ENCODE measurements around the gene RAD50. TPM values are rescaled to one million over a fixed set of nuclear protein-coding genes. Genes with fewer than 3 reads are reported as not detected.
"Not testable (repeated sequence)": the region's sequence is repeated elsewhere in the genome, so short reads cannot be mapped to it uniquely, and the experiment has no call there.

Gene RAD50
- total RNA-seq, result 31.5 TPM

DNA sequence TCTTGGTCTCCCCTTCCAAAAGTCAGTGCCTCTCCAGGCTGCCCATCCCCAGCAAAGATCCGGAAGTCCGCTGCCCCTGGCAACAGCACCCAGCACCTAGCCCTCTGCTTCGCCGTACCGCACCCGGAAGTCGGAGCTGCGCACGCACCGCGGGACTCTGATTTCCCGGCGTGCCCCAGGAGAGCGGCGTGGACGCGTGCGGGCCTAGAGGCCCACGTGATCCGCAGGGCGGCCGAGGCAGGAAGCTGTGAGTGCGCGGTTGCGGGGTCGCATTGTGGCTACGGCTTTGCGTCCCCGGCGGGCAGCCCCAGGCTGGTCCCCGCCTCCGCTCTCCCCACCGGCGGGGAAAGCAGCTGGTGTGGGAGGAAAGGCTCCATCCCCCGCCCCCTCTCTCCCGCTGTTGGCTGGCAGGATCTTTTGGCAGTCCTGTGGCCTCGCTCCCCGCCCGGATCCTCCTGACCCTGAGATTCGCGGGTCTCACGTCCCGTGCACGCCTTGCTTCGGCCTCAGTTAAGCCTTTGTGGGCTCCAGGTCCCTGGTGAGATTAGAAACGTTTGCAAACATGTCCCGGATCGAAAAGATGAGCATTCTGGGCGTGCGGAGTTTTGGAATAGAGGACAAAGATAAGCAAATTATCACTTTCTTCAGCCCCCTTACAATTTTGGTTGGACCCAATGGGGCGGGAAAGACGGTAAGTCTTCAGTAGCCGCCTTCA is at the start of gene RAD50:
Gene RAD50, plus strand, starts transcription at position 215 of the 715 bp plus-strand sequence. Its CDS starts 348 bp downstream, at position 563.
- peak; percentile 99 for ATAC-seq
- peak; percentile 95 for DNase-seq (ENCODE audit: low spot score)
- intact Hi-C loops (cut with DNase I), result no loop called here

- intact Hi-C loops (cut with DNase I), result no loop called here
- ATAC-seq (no peak), DNase-seq (ENCODE audit: low spot score) (no peak)
Observed at GRCh38 chr5:132510076-132510475, 46.7 kb upstream of the RAD50 start.

- ATAC-seq; intact Hi-C loops (cut with DNase I); DNase-seq (ENCODE audit: low spot score): not testable (repeated sequence)
Observed at GRCh38 chr5:132513618-132514336, 43.0 kb upstream of the RAD50 start.

DNA sequence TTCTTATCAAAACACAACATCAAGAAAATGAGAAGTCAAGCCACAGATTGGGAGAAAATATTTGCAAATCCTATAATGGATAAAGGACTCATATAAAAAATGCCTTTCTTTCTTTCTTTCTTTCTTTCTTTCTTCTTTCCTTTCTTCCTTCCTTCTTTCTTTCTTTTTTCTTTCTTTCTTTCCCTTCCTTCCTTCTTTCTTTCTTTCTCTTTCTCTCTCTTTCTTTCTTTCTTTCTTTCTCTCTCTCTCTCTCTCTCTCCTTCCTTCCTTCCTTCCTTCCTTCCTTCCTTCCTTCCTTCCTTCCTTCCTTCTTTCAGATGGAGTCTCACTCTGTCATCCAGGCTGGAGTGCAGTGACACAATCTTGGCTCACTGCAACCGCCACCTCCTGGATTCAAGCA is 34.7 kb upstream of the RAD50 start:
- DNase-seq (ENCODE audit: low spot score); ATAC-seq; intact Hi-C loops (cut with DNase I): not testable (repeated sequence)

- not testable (repeated sequence) for ATAC-seq; DNase-seq (ENCODE audit: low spot score)
Observed at GRCh38 chr5:132524877-132525276, 31.9 kb upstream of the RAD50 start.

GRCh38 chr5:132525299-132525724 is 31.5 kb upstream of the RAD50 start:
- DNase-seq (ENCODE audit: low spot score) (no peak), ATAC-seq (no peak)
- intact Hi-C loops (cut with DNase I), result no loop called here

More at GRCh38 chr5:132524877-132525276, 31.9 kb upstream of the RAD50 start:
- intact Hi-C loops (cut with DNase I), result not testable (repeated sequence)

DNA sequence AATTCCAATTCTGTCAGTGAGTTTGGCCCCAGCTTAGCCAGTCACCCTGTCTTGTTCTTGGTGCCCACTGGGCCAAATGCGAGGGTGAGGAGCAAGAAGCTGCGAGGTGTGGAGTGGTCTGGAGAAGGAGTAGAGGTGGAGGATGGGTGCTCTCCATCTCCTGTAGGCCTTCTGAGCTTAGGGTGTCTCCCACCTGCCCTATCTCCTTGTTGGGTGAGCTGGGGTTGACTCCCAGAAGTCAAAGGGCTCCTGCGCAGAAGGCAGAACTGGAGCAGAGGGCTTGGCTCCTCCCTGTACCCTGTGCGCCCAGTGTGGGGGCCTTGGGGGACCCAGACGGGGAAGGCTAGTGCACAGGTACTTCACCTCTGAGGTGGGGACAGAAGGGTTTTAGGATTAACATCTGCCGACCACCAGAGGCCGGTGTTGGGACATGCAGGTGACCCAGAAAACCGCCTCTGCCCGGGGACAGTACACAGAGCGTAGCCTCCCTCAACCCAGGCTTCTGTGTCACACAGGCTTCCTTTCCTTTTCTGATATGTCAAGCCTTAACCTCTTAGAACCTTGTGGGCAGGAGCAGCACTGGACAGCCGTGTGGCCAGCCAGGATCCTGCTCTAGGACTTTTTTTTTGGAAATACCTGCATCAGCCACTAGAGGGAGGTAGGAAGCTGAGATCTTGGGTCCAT is 30.3 kb upstream of the RAD50 start:
- intact Hi-C loops (cut with DNase I), result no loop called here
- ATAC-seq (peak; percentile 79), DNase-seq (ENCODE audit: low spot score) (no peak)

DNA sequence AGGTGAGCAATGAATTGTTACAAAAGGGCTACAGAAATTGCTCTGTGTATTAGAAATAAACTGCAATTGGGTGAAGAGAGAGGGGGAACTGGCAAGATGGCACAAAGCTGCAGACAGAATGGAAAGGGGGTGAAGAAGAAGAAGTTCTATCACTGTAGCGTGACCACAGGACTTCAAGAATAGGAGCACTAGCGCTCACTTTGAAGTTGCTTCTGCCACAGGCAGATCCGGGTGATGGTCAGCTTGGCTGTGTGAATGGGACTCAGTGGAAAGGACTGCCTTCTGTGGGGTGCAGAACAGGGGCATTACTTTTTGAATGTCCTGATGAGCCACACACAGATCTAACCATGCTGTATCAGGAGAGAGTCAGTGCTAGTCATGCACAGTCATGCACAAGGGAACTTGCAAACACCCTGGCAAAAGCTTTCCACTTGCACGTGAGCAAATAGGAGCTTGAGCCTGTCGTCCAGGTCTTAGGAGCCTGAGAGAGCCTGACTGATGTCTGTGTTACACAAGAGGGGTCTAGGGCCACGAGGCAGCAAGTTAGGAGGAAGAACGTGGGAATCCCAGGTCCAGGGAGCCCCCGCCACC is 29.7 kb upstream of the RAD50 start:
- no peak for ATAC-seq
- no peak for DNase-seq (ENCODE audit: low spot score)
- intact Hi-C loops (cut with DNase I), result no loop called here

DNA sequence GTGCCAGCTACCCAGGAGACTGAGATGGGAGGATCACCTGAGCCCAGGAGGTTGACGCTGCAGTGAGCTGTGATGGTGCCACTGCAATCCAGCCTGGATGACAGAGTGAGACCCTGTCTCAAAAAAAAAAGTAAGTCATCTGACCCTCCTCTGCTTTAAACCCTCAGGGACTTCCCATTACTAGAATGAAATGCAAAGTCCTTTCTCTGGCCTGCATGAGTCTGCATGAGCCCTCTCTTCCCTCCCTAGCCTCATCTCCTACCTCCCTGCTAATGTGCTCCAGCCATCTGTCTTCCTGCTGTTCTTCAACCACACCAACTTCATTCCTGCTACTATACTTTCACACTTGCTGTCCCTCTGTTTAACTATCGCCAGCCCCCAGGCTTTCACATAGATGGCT is 28.8 kb upstream of the RAD50 start:
- intact Hi-C loops (cut with DNase I), result no loop called here
- DNase-seq (ENCODE audit: low spot score), result no peak
- no peak for ATAC-seq

- ATAC-seq, result no peak
- intact Hi-C loops (cut with DNase I), result no loop called here
- DNase-seq (ENCODE audit: low spot score), result no peak
Observed at GRCh38 chr5:132528866-132529634, 27.7 kb upstream of the RAD50 start.

- ATAC-seq, result no peak
- intact Hi-C loops (cut with DNase I), result no loop called here
- DNase-seq (ENCODE audit: low spot score), result no peak
Observed at GRCh38 chr5:132530946-132531345, 25.8 kb upstream of the RAD50 start.

DNA sequence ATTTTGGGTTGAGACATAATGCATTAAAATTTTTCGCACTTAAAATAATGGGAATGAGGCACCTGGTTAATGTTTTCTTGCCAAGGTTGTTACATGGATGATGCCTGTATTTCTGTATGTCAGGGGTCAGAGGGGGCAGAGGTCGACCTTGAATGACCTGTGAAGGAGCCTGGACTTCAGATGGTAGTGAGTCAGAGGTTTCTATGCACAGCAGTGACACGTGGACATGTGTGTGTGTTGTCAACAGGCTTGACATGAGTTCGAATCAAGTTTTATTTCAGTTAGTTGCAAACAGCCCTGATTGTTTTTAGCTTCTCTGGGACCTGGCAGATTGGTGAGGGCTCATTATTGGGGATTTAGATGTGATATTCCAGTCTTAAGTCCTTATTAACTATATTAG is 17.1 kb upstream of the RAD50 start:
- ATAC-seq (no peak), DNase-seq (ENCODE audit: low spot score) (no peak)
- intact Hi-C loops (cut with DNase I), result no loop called here

GRCh38 chr5:132540149-132540548 is 16.6 kb upstream of the RAD50 start:
- no peak for ATAC-seq
- intact Hi-C loops (cut with DNase I), result no loop called here
- no peak for DNase-seq (ENCODE audit: low spot score)

DNA sequence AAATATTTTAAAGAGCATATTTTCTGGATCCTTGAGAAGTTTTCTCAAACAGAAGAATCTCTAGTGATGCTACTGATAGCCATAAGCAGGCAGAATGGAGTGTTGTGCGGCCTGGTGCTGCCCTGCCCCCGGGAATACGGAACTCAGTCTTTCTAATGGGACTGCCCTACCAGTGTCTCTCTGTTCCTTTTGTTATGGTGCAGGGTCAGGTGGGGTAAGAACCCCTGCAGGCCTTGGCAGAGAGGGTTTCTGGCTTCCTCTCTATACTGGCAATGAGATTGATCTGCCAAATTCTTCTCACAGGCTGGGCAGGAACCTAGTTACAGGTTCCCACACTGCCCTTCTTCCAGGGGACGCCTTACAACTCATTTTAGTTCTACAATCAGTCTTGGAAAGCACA is 16.0 kb upstream of the RAD50 start:
- no peak for ATAC-seq
- intact Hi-C loops (cut with DNase I), result no loop called here

DNA sequence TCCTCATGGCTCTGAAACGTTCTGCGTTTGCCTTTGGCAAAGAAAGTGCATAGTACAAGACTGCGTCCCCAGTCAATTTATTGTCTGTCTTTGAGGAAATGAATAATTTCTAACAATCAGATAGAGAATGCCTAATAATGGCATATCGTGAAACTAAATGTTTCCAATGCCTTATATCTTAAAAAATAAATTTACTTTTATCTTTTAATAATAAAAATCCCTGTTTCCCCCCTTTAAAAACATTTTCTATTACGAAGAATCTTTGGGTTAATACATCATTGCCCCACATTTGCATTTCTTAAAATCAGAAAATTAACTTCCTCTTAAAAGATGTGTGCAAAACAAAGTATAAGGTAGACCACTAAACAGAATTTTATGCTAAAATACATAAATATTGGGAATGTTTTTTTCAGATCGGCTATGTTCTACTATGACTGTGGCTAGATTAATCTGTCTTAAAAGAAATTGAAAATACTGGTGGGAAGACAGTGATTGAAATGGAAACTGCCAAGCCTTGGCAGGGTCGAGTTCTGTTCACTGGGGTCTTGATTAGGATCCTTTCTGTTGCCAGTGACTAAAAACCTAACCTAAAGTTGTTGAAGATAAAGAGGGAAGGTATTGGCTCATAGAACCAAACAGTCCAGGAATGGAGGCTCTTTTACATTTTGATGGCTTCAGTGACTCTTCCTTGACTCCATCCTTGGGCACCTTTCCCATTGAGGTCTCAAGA is 13.1 kb upstream of the RAD50 start, which contains the start of gene IL5:
Gene IL5, minus strand, starts transcription at position 51 of the 730 bp plus-strand sequence. Its CDS starts 44 bp downstream, at position 7.
- intact Hi-C loops (cut with DNase I), result no loop called here
- ATAC-seq (no peak), DNase-seq (ENCODE audit: low spot score) (no peak)

More for the DNA sequence above, 16.0 kb upstream of the RAD50 start:
- no peak for DNase-seq (ENCODE audit: low spot score)

DNA sequence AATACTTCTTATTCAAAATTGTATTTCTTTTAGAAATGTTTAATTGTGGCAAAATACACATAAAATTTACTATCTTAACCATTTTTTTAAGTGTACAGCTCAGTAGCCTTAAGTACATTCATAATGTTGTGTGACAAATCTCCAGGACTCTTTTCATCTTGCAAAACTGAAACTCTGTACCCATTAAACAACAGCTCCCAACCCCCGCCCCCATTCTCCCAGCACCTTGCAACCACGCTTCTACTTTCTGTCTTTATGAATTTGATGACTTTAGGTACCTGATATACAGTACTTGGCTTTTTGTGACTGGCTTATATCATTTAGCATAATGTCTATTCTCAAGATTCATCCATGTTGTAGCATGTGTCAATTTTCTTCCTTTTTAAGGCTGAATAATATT is 10.7 kb upstream of the RAD50 start:
- ATAC-seq (no peak), DNase-seq (ENCODE audit: low spot score) (no peak)
- intact Hi-C loops (cut with DNase I), result no loop called here

- DNase-seq (ENCODE audit: low spot score) (no peak), ATAC-seq (no peak)
- intact Hi-C loops (cut with DNase I), result no loop called here
Observed at GRCh38 chr5:132547269-132547668, 9.5 kb upstream of the RAD50 start.

GRCh38 chr5:132548834-132549233 is 7.9 kb upstream of the RAD50 start:
- ATAC-seq; intact Hi-C loops (cut with DNase I): not testable (repeated sequence)

More at GRCh38 chr5:132548834-132549233, 7.9 kb upstream of the RAD50 start:
- not testable (repeated sequence) for DNase-seq (ENCODE audit: low spot score)

Data from sciatic nerve (tissue), 2 donors.